Colonic mucosa (tissue), 4 donors: ENCODE data around the gene COL20A1. TPM values are rescaled to one million over a fixed set of nuclear protein-coding genes. Genes with fewer than 3 reads are reported as not detected.

ENCODE experiments used
- DNase-seq: peaks from one replicate; pipeline ENCODE4 v3.0.0-alpha.2; 2020
- H3K27ac ChIP-seq: fragments of 200-600 bp; one replicate; pipeline ENCODE4 v1.8.0; 2021
- H3K27me3 ChIP-seq: fragments of 200-600 bp; one replicate; pipeline ENCODE4 v1.8.0; 2021
- H3K36me3 ChIP-seq: fragments of 200-600 bp; one replicate; pipeline ENCODE4 v1.8.0; 2021
- H3K4me1 ChIP-seq: fragments of 200-600 bp; one replicate; pipeline ENCODE4 v1.8.0; 2021; ENCODE audit warnings: mild to moderate bottlenecking
- H3K4me3 ChIP-seq: fragments of 200-600 bp; one replicate; pipeline ENCODE4 v1.8.0; 2021
- H3K9ac ChIP-seq, 2 donors: one replicate each; pipeline ENCODE4 v1.7.0; 2013; ENCODE audit warnings: control low read depth in 2 of 2, low read depth in 2 of 2, low read length in 2 of 2
- H3K9me3 ChIP-seq: fragments of 200-600 bp; one replicate; pipeline ENCODE4 v1.8.0; 2021
- CTCF ChIP-seq: fragments of 200-600 bp; IDR thresholded peaks from one replicate; pipeline ENCODE4 v1.8.0; 2022; ENCODE audit warnings: antibody characterized with exemption, mild to moderate bottlenecking
- intact Hi-C: fragments of 100-400 bp; cut with DNase I; formaldehyde crosslinking; loops from one replicate; pipeline ENCODE4 v1.14.1; 2022
- total RNA-seq, 2 donors: library from RNA; stranded (reverse); fragmentation: NEBNext Ultra II Directional in 1 of 2; extraction: Animal tissue kit (Norgen Biotek cat#: 25700) in 1 of 2; gene quantifications; one replicate each; pipeline ENCODE4 v1.2.1, GENCODE V29; 2021
- donor health status: healthy.
- donor health status: DM: no; HTN: no; CAD: no.
- donor health status: DM: no; HTN: no; CAD: no.

Gene COL20A1
- not detected for total RNA-seq

DNA sequence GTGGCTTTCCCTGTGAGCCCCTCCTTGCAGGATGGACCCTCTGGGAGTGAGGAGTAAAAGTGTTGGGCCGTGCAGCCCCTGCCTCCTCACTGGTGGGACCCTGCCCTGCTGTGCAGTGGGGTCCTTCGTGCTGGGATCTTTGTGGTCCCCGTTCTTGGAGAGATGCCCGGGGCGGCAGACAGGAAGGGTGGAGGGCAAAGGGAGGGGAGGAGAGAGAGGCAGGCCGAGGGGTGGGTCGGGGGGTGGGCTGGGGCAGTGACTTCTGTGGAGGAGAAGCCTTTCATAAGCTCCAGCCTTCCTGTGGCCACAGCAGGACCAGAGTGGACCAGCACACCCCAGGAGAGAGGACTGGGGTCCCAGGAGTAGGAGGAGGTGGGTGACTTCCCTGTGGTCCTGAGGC lies at the start of gene COL20A1:
Gene COL20A1, plus strand, starts transcription at position 283 of the 400 bp plus-strand sequence. CDS start 1,922 bp downstream, outside the sequence.
- Histone ChIP-seq H3K9ac (peak within 1 kb of the TSS in 1 of 2 donors; percentile 12), H3K4me1 (no peaks in the 10 kb centered on the region), H3K27ac (no peak within 1 kb of the TSS), H3K36me3 (no peaks in the 10 kb centered on the region), H3K27me3 (peaks cover 7% of the 10 kb centered on the region), H3K4me3 (no peak within 1 kb of the TSS), H3K9me3 (no peaks in the 10 kb centered on the region)
- no peak for TF ChIP-seq CTCF
- no peak for DNase-seq
- intact Hi-C loops = loop anchor here (2.0 kb wide), 1 partner anchor 70 kb away; no protein-coding TSS in a partner anchor

GRCh38 chr20:63243604-63244247 lies 49.3 kb upstream of the COL20A1 start:
- H3K27ac ChIP-seq = no peak overlapping the region
- no peak for DNase-seq
- TF ChIP-seq CTCF = no peak
- intact Hi-C loops = no loop called here
- no peaks in the 10 kb centered on the region for H3K4me1 ChIP-seq
- no peaks in the 10 kb centered on the region for H3K36me3 ChIP-seq
- no peak overlapping the region for H3K4me3 ChIP-seq
- no peaks in the 10 kb centered on the region for H3K9me3 ChIP-seq
- no peak overlapping the region for H3K9ac ChIP-seq
- H3K27me3 ChIP-seq = peaks cover 7% of the 10 kb centered on the region

DNA sequence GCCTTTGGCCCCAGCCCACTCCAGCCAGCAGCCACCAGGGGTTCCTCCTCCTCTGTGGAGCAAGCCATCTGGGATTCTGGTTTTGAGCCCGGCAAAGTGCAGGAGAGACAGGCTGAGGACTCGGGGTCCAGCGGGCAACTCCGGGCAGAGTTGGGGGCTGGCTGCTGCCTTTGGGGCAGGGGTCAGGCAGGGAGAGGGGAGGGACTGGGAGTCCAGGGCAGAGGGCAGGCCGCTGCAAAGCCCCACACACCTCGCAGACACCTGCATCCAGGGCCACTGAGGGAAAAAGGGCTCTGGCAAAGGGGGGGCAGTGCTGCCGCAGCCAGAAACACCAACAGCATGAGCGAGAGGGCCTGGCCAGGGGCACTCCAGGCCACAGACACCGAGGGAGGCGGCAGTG lies 48.5 kb upstream of the COL20A1 start:
- Histone ChIP-seq H3K36me3 (no peaks in the 10 kb centered on the region), H3K9ac (no peak overlapping the region), H3K27ac (no peak overlapping the region), H3K27me3 (peaks cover 7% of the 10 kb centered on the region), H3K4me3 (no peak overlapping the region), H3K4me1 (no peaks in the 10 kb centered on the region), H3K9me3 (no peaks in the 10 kb centered on the region)
- intact Hi-C loops = no loop called here
- TF ChIP-seq CTCF = no peak
- DNase-seq = no peak

GRCh38 chr20:63246490-63247288 lies 46.3 kb upstream of the COL20A1 start:
- Histone ChIP-seq H3K4me3 (no peak overlapping the region), H3K36me3 (no peaks in the 10 kb centered on the region), H3K4me1 (no peaks in the 10 kb centered on the region), H3K27me3 (peaks cover 8% of the 10 kb centered on the region), H3K9me3 (no peaks in the 10 kb centered on the region), H3K27ac (no peak overlapping the region), H3K9ac (no peak overlapping the region)
- TF ChIP-seq CTCF = no peak
- DNase-seq = no peak
- intact Hi-C loops = no loop called here

- no peaks in the 10 kb centered on the region for H3K4me1 ChIP-seq
- no peak overlapping the region for H3K27ac ChIP-seq
- no peak for DNase-seq
- TF ChIP-seq CTCF = no peak
- H3K27me3 ChIP-seq = peaks cover 14% of the 10 kb centered on the region
- intact Hi-C loops = no loop called here
- no peaks in the 10 kb centered on the region for H3K36me3 ChIP-seq
- H3K9ac ChIP-seq = no peak overlapping the region
- H3K9me3 ChIP-seq = no peaks in the 10 kb centered on the region
- H3K4me3 ChIP-seq = no peak overlapping the region
Observed at GRCh38 chr20:63247671-63248228, 45.2 kb upstream of the COL20A1 start.
